ENCODE results near the gene ASIC2.

- no peak for TF ChIP-seq POLR2A (IDR thresholded peaks at IDR 0.05; ENCODE audit: low read length)
- TF ChIP-seq GATA1 (IDR thresholded peaks at IDR 0.05; ENCODE audit: low read depth, low read length): no peak
Observed at GRCh38 chr17:33239702-33240101, 53.4 kb downstream of the ASIC2 start.

All from erythroblast (primary cell).